ENCODE results near the gene FUT8.

Gene FUT8

DNA sequence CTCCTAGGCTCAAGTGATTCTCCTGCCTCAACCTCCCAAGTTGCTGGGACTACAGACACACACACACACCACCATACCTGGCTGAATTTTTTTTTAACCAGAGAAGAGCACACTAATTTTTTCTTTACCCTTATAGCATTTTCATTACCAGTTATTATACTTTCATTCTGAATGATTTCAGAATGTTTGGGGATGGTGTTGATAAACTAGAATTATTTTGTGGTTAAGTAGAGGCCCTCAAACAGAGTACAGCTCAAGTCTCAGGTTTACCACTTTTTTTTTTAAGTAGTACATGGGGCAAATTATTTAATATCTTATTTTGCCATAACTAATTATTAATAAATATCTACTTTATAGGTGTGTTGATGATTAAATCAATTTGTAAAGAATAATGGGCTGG, 86.6 kb downstream of the FUT8 start:
- H3K9me3 ChIP-seq (replicated peaks; ENCODE audit: low read length) = no peaks in the 10 kb centered on the region
- no peak overlapping the region for H3K4me2 ChIP-seq (ENCODE audit: low read length)
- H3K9ac ChIP-seq (ENCODE audit: low read depth, low read length) = no peak overlapping the region
- peaks cover 7% of the 10 kb centered on the region for H3K4me1 ChIP-seq (ENCODE audit: control insufficient read depth, insufficient read depth, low read length)
- H3K4me3 ChIP-seq (ENCODE audit: low read length) = no peak overlapping the region
- no peaks in the 10 kb centered on the region for H3K27me3 ChIP-seq (ENCODE audit: control insufficient read depth, insufficient read depth, low read length)
- no peaks in the 10 kb centered on the region for H3K36me3 ChIP-seq (ENCODE audit: insufficient read depth, low read length)

DNA sequence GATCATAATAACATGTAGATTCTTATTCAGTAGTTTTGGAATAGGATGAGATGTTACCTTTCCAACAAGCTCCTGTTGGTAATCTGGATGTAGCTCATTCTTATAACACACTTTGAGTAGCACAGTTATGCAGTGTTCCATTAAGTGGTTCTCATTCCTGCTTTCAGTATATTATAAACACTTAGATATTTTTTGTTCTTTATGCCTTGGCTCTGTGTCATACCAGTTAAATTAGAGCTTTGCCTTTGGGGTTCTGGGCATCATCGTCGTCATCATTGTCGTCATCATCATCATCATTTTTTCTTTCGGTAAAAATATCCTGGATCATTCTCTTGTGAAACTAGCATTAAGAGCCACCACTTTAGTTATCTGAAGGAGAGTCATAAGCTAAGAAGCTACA, 87.5 kb downstream of the FUT8 start:
- no peaks in the 10 kb centered on the region for H3K9me3 ChIP-seq (replicated peaks; ENCODE audit: low read length)
- no peaks in the 10 kb centered on the region for H3K27me3 ChIP-seq (ENCODE audit: control insufficient read depth, insufficient read depth, low read length)
- no peak overlapping the region for H3K4me2 ChIP-seq (ENCODE audit: low read length)
- no peak overlapping the region for H3K9ac ChIP-seq (ENCODE audit: low read depth, low read length)
- peaks cover 7% of the 10 kb centered on the region for H3K4me1 ChIP-seq (ENCODE audit: control insufficient read depth, insufficient read depth, low read length)
- H3K36me3 ChIP-seq (ENCODE audit: insufficient read depth, low read length) = no peaks in the 10 kb centered on the region
- H3K4me3 ChIP-seq (ENCODE audit: low read length) = no peak overlapping the region

DNA sequence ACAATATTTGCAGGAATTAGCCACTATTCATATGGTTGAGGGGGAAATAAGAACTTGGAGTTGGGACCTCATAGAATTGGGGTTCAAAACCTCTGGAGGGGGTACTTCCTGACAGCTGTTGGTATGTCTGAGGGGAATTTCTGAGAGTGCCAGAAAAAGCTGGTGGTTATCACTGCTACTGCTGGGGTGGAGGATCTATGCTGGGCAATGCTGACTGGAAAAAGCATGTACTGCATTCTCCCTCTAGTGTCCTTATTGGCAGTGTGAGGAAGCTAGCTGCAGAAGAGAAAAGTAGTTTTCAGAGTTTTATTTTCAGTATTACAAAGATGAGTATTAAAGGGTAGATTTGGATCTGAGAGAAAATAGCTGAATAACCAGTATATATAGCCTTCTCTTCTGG, 88.8 kb downstream of the FUT8 start:
- Histone ChIP-seq H3K36me3 (ENCODE audit: insufficient read depth, low read length) (no peaks in the 10 kb centered on the region), H3K9ac (ENCODE audit: low read depth, low read length) (no peak overlapping the region), H3K4me2 (ENCODE audit: low read length) (no peak overlapping the region), H3K4me1 (ENCODE audit: control insufficient read depth, insufficient read depth, low read length) (peaks cover 7% of the 10 kb centered on the region), H3K27me3 (ENCODE audit: control insufficient read depth, insufficient read depth, low read length) (no peaks in the 10 kb centered on the region), H3K4me3 (ENCODE audit: low read length) (no peak overlapping the region), H3K9me3 (replicated peaks; ENCODE audit: low read length) (no peaks in the 10 kb centered on the region)

DNA sequence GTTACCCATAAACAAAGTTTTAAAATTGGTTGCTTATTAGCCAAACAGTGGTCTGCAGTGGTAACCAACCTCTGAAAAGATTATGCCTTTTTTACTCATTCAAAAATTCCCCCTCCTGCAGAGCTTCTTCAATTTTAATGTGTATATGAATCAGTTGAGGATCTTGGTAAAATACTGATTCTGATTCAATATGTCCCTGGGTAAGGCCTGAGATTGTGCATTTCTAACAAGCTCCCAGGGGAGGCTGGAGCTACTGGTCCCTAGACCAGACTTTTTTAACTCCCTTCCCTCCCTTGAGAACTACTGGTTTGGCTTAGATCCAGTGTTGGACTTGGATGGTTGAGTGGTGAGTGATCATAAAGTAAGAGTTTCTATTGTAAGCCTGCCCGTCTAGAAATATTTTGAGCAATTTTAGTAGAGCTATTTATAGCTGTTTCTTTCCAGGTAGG, 90.2 kb downstream of the FUT8 start:
- Histone ChIP-seq H3K36me3 (ENCODE audit: insufficient read depth, low read length) (no peaks in the 10 kb centered on the region), H3K9me3 (replicated peaks; ENCODE audit: low read length) (no peaks in the 10 kb centered on the region), H3K27me3 (ENCODE audit: control insufficient read depth, insufficient read depth, low read length) (no peaks in the 10 kb centered on the region), H3K9ac (ENCODE audit: low read depth, low read length) (no peak overlapping the region), H3K4me2 (ENCODE audit: low read length) (no peak overlapping the region), H3K4me1 (ENCODE audit: control insufficient read depth, insufficient read depth, low read length) (peaks cover 7% of the 10 kb centered on the region), H3K4me3 (ENCODE audit: low read length) (no peak overlapping the region)

DNA sequence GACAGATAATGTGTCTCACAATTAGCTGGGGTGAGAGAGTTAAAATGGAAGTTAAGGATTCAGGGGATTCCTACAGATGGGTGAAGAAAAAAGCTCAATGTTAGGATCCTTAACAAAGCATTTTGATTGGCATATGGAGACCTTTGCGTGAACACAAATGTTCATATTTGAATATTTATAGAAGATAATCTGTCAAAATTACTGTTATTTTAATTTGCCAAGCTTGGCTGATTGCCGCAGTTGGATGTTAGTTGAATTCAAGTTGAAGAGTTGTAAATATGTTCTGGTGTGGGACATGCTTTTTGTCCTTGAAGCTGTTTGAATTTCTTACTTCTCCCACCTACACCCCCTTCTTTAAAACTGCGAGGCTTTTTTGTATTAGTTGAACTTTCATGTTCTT, 91.2 kb downstream of the FUT8 start:
- H3K4me1 ChIP-seq (ENCODE audit: control insufficient read depth, insufficient read depth, low read length) = peaks cover 7% of the 10 kb centered on the region
- no peak overlapping the region for H3K4me3 ChIP-seq (ENCODE audit: low read length)
- H3K9ac ChIP-seq (ENCODE audit: low read depth, low read length) = no peak overlapping the region
- H3K27me3 ChIP-seq (ENCODE audit: control insufficient read depth, insufficient read depth, low read length) = no peaks in the 10 kb centered on the region
- no peaks in the 10 kb centered on the region for H3K36me3 ChIP-seq (ENCODE audit: insufficient read depth, low read length)
- H3K9me3 ChIP-seq (replicated peaks; ENCODE audit: low read length) = no peaks in the 10 kb centered on the region
- no peak overlapping the region for H3K4me2 ChIP-seq (ENCODE audit: low read length)

DNA sequence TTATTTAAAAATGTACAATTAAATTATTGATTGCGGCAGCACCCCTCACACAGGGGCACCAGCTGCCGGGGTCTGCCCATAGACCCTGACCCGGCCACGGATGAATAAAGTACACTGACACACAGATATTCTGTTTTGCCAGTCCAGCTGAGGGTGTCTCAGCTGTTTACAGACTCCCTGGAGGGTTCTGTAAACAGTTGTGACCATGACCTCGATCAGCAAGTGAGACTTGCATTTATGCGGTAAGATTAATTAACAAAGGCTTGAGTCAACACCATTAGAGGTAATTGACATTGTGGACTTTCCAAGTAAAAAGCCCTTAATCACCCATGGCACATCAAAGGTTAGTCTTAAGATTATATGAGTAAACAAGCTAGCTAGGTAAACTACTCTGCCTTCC, 94.3 kb downstream of the FUT8 start:
- Histone ChIP-seq H3K9me3 (replicated peaks; ENCODE audit: low read length) (no peaks in the 10 kb centered on the region), H3K27me3 (ENCODE audit: control insufficient read depth, insufficient read depth, low read length) (no peaks in the 10 kb centered on the region), H3K9ac (ENCODE audit: low read depth, low read length) (no peak overlapping the region), H3K4me1 (ENCODE audit: control insufficient read depth, insufficient read depth, low read length) (peaks cover 7% of the 10 kb centered on the region), H3K36me3 (ENCODE audit: insufficient read depth, low read length) (no peaks in the 10 kb centered on the region), H3K4me2 (ENCODE audit: low read length) (no peak overlapping the region), H3K4me3 (ENCODE audit: low read length) (no peak overlapping the region)

DNA sequence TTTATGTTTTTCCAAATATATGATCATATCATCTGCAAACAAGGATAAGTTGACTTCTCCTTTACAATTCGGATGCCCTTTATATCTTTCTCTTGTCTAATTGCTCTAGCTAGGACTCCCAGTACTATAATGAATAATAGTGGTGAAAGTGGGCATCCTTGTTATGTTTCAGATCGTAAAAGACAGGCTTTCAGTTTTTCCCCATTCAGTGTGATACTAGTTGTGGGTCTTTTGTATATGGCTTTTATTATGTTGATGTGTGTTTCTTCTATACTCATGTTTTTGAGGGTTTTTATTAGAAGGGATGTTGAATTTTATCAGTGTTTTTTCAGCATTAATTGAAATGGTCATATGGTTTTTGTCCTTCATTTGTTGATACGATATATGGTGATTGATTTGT, 97.3 kb downstream of the FUT8 start:
- H3K9me3 ChIP-seq (replicated peaks; ENCODE audit: low read length) = no peaks in the 10 kb centered on the region
- no peaks in the 10 kb centered on the region for H3K27me3 ChIP-seq (ENCODE audit: control insufficient read depth, insufficient read depth, low read length)
- no peak overlapping the region for H3K4me2 ChIP-seq (ENCODE audit: low read length)
- no peaks in the 10 kb centered on the region for H3K4me1 ChIP-seq (ENCODE audit: control insufficient read depth, insufficient read depth, low read length)
- no peak overlapping the region for H3K9ac ChIP-seq (ENCODE audit: low read depth, low read length)
- H3K36me3 ChIP-seq (ENCODE audit: insufficient read depth, low read length) = no peaks in the 10 kb centered on the region
- no peak overlapping the region for H3K4me3 ChIP-seq (ENCODE audit: low read length)

DNA sequence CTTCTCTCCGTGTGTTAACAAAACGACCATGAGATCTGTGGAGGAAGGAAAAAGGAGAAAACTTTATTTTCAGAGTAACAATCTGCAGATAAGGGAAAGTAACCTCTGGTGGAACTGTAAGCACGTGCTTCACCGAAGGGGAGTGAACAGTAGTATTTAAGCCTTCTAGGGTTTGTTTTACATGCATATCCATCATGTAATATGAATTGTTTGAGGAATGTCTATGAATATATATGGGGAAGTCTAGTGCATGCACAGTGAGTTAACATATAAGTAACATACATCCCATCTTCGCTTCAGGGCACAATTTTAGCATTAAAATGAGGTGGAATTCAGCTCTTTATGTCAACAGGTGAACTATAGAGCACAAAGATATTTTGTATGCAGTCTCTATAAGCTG, 101.1 kb downstream of the FUT8 start:
- no peaks in the 10 kb centered on the region for H3K9me3 ChIP-seq (replicated peaks; ENCODE audit: low read length)
- H3K27me3 ChIP-seq (ENCODE audit: control insufficient read depth, insufficient read depth, low read length) = no peaks in the 10 kb centered on the region
- H3K4me2 ChIP-seq (ENCODE audit: low read length) = no peak overlapping the region
- no peaks in the 10 kb centered on the region for H3K36me3 ChIP-seq (ENCODE audit: insufficient read depth, low read length)
- no peak overlapping the region for H3K4me3 ChIP-seq (ENCODE audit: low read length)
- H3K4me1 ChIP-seq (ENCODE audit: control insufficient read depth, insufficient read depth, low read length) = no peaks in the 10 kb centered on the region
- no peak overlapping the region for H3K9ac ChIP-seq (ENCODE audit: low read depth, low read length)

DNA sequence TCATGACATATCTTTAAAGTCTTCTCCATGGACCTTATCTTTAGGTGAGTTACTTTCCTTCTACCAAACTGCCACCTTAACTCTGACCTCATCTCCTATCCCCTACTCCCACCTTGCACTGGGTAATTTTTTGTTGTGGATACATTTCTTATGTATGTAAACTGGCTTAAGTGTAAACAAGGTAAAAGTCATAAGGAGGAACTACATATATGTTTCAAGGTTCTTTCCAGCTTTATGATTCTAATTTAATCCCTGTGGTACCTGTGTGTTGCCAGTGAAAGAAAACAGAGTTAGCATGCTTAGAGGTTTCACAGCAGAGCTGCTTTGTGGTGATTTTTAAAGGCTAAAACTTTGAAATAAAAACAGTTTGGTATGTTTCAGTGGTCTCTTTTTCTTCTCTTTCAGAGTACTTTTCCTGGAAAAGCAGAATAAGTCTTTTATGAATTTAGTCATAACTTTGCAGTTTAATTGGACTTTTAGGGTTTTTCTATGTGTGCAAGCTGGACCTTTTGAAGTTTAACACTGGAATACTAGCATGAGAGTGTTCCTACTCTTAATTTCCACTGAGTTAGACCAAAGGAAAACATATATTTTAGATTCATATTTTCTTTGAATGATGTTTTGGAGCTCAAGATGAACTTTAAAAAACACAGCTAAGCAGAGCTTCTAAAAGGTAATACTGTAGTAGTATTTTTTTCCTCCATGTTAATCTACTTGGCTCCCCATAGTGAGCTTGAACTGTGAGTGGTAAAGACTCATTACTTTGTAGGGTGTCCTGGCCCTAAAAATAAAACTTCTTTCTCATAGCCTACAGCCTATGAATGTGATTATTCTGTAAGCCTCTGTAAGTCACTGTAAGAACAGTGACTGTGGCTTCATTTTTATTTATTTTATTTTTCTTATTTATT, 105.4 kb downstream of the FUT8 start:
- H3K27me3 ChIP-seq (ENCODE audit: control insufficient read depth, insufficient read depth, low read length) = no peaks in the 10 kb centered on the region
- no peaks in the 10 kb centered on the region for H3K9me3 ChIP-seq (replicated peaks; ENCODE audit: low read length)
- no peak overlapping the region for H3K4me3 ChIP-seq (ENCODE audit: low read length)
- no peaks in the 10 kb centered on the region for H3K36me3 ChIP-seq (ENCODE audit: insufficient read depth, low read length)
- no peak overlapping the region for H3K4me2 ChIP-seq (ENCODE audit: low read length)
- no peaks in the 10 kb centered on the region for H3K4me1 ChIP-seq (ENCODE audit: control insufficient read depth, insufficient read depth, low read length)
- H3K9ac ChIP-seq (ENCODE audit: low read depth, low read length) = no peak overlapping the region

DNA sequence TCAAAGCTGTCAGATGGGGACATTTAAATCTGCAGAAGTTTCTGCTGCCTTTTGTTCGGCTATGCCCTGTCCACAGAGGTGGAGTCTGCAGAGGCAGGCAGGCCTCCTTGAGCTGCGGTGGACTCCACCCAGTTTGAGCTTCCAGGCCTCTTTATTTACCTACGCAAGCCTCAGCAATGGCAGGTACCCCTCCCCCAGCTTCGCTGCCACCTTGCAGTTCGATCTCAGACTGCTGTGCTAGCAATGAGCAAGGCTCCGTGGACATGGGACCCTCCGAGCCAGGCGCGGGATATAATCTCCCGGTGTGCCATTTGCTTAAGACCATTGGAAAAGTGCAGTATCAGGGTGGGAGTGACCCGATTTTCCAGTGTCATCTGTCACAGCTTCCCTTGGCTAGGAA, 115.5 kb downstream of the FUT8 start:
- no peaks in the 10 kb centered on the region for H3K4me1 ChIP-seq (ENCODE audit: control insufficient read depth, insufficient read depth, low read length)
- H3K9ac ChIP-seq (ENCODE audit: low read depth, low read length) = no peak overlapping the region
- H3K9me3 ChIP-seq (replicated peaks; ENCODE audit: low read length) = no peaks in the 10 kb centered on the region
- no peaks in the 10 kb centered on the region for H3K36me3 ChIP-seq (ENCODE audit: insufficient read depth, low read length)
- H3K4me3 ChIP-seq (ENCODE audit: low read length) = no peak overlapping the region
- H3K4me2 ChIP-seq (ENCODE audit: low read length) = no peak overlapping the region
- no peaks in the 10 kb centered on the region for H3K27me3 ChIP-seq (ENCODE audit: control insufficient read depth, insufficient read depth, low read length)

DNA sequence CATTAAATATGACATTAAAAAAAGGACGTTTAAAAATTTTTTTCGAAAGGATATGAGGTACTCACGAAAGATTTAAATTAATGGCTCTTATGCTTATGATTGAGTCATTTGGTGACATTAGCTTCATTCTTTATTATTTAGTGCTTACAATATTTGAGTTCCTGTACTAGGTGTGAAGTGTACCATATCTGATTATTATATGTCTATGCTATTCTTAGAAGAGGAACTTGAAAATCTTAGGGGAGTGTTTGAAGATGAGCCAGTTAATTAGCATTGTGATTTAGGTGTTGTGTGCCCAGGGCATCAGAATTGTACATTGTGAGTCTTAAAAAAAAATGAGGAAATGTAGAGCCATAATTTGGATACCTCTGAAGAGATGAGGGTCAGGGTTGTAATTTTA, 118.6 kb downstream of the FUT8 start:
- H3K4me1 ChIP-seq (ENCODE audit: control insufficient read depth, insufficient read depth, low read length) = no peaks in the 10 kb centered on the region
- no peaks in the 10 kb centered on the region for H3K27me3 ChIP-seq (ENCODE audit: control insufficient read depth, insufficient read depth, low read length)
- no peaks in the 10 kb centered on the region for H3K9me3 ChIP-seq (replicated peaks; ENCODE audit: low read length)
- H3K4me2 ChIP-seq (ENCODE audit: low read length) = no peak overlapping the region
- H3K9ac ChIP-seq (ENCODE audit: low read depth, low read length) = no peak overlapping the region
- no peaks in the 10 kb centered on the region for H3K36me3 ChIP-seq (ENCODE audit: insufficient read depth, low read length)
- H3K4me3 ChIP-seq (ENCODE audit: low read length) = no peak overlapping the region

DNA sequence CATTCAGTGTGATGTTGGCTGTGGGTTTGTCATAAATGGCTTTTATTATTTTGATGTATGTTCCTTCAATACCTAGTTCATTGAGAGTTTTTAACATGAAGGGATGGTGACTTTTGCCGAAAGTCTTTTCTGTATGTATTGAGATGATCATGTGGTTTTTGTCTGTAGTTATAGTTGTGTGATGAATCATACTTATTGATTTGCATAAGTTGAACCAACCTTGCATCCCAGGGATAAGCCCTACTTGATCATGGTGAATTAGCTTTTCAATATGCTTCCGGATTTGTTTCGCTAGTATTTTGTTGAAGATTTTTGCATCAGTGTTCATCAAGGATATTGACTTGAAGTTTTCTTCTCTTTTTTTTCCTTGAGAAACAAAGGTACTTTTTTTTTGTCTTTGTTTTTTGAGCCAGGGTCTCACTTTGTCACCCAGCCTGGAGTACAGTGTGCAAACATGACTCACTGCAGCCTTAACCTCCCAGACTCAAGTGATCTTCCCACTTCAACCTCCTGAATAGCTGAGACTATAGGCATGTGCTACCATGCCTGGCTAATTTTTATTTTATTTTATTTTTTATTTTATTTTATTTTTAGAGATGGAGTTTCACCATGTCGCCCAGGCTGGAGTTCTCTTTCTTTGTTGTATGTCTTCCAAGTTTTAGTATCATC, 121.3 kb downstream of the FUT8 start:
- no peaks in the 10 kb centered on the region for H3K9me3 ChIP-seq (replicated peaks; ENCODE audit: low read length)
- no peaks in the 10 kb centered on the region for H3K36me3 ChIP-seq (ENCODE audit: insufficient read depth, low read length)
- H3K4me2 ChIP-seq (ENCODE audit: low read length) = no peak overlapping the region
- H3K9ac ChIP-seq (ENCODE audit: low read depth, low read length) = no peak overlapping the region
- no peak overlapping the region for H3K4me3 ChIP-seq (ENCODE audit: low read length)
- no peaks in the 10 kb centered on the region for H3K4me1 ChIP-seq (ENCODE audit: control insufficient read depth, insufficient read depth, low read length)
- no peaks in the 10 kb centered on the region for H3K27me3 ChIP-seq (ENCODE audit: control insufficient read depth, insufficient read depth, low read length)

Data from skeletal muscle satellite cell (primary cell).